HEK293T (cell line): ENCODE results near the gene RNF144A.

ENCODE experiments used
- ELF4 ChIP-seq: fragments of 450-650 bp; IDR thresholded peaks from 2 replicates; pipeline ENCODE4 v1.6.1; 2017; ENCODE audit warnings: antibody characterized with exemption
- FOXA1 ChIP-seq: fragments of 450-650 bp; IDR thresholded peaks from 2 replicates; pipeline ENCODE4 v1.6.1; 2016; ENCODE audit warnings: mild to moderate bottlenecking
- FOXK2 ChIP-seq: fragments of 450-650 bp; IDR thresholded peaks from 2 replicates; pipeline ENCODE4 v1.6.1; 2016; ENCODE audit warnings: mild to moderate bottlenecking
- FOXM1 ChIP-seq: fragments of 450-650 bp; IDR thresholded peaks from 2 replicates; pipeline ENCODE4 v1.6.1; 2017; ENCODE audit warnings: mild to moderate bottlenecking, borderline replicate concordance
- PKNOX1 ChIP-seq: fragments of 450-650 bp; IDR thresholded peaks from 2 replicates; pipeline ENCODE4 v1.6.1; 2016
- SP1 ChIP-seq: fragments of 450-650 bp; IDR thresholded peaks from 2 replicates; pipeline ENCODE4 v1.6.1; 2017
- SUZ12 ChIP-seq: fragments of 450-650 bp; IDR thresholded peaks from 2 replicates; pipeline ENCODE4 v1.6.1; 2016; ENCODE audit warnings: mild to moderate bottlenecking
- ZNF384 ChIP-seq: fragments of 450-650 bp; IDR thresholded peaks from 2 replicates; pipeline ENCODE4 v1.6.1; 2016

- no peak for TF ChIP-seq ZNF384
- TF ChIP-seq SUZ12, result no peak
- no peak for TF ChIP-seq FOXM1
- no peak for TF ChIP-seq SP1
- no peak for TF ChIP-seq ELF4
- TF ChIP-seq FOXA1, result no peak
- no peak for TF ChIP-seq PKNOX1
- TF ChIP-seq FOXK2, result no peak
These were observed 2.9 kb downstream of the RNF144A start for GRCh38 chr2:6919901-6920742.
